CD4-positive, alpha-beta T cell treated with Interleukin-4 for 4 hours (primary cell): ENCODE data around the gene PCDHGC4.

Experiments used
- DNase-seq: peaks from one replicate; pipeline ENCODE4 v3.0.0-alpha.2; 2020

Gene PCDHGC4

GRCh38 chr5:141490771-141491170 is 5.9 kb downstream of the PCDHGC4 start:
- no peak for DNase-seq

- DNase-seq: no peak
These were observed 6.7 kb downstream of the PCDHGC4 start for GRCh38 chr5:141491323-141492167.

- DNase-seq: no peak
These were observed 7.5 kb downstream of the PCDHGC4 start for GRCh38 chr5:141492168-141492885.

GRCh38 chr5:141493500-141494422 is 8.9 kb downstream of the PCDHGC4 start:
- DNase-seq: no peak

GRCh38 chr5:141494761-141495452 is 10.1 kb downstream of the PCDHGC4 start:
- no peak for DNase-seq

- no peak for DNase-seq
These were observed 10.6 kb downstream of the PCDHGC4 start for GRCh38 chr5:141495453-141495811.

GRCh38 chr5:141496038-141496437 is 11.2 kb downstream of the PCDHGC4 start:
- DNase-seq: no peak

GRCh38 chr5:141501761-141502160 is 16.9 kb downstream of the PCDHGC4 start:
- no peak for DNase-seq

GRCh38 chr5:141503681-141504080 is 18.9 kb downstream of the PCDHGC4 start:
- no peak for DNase-seq

- DNase-seq: no peak
These were observed 19.4 kb downstream of the PCDHGC4 start for GRCh38 chr5:141504216-141504615.

- no peak for DNase-seq
These were observed 21.7 kb downstream of the PCDHGC4 start for GRCh38 chr5:141506381-141507155.

- DNase-seq: no peak
These were observed 22.7 kb downstream of the PCDHGC4 start for GRCh38 chr5:141507387-141508091.

- no peak for DNase-seq
These were observed 23.6 kb downstream of the PCDHGC4 start for GRCh38 chr5:141508440-141508797.

- no peak for DNase-seq
These were observed 24.2 kb downstream of the PCDHGC4 start for GRCh38 chr5:141508798-141509611.

GRCh38 chr5:141510160-141510559 is 25.3 kb downstream of the PCDHGC4 start:
- DNase-seq: no peak

- no peak for DNase-seq
These were observed 26.2 kb downstream of the PCDHGC4 start for GRCh38 chr5:141510850-141511601.

- no peak for DNase-seq
These were observed 27.0 kb downstream of the PCDHGC4 start for GRCh38 chr5:141511771-141512325.

- DNase-seq: peak; percentile 78
These were observed 27.6 kb downstream of the PCDHGC4 start for GRCh38 chr5:141512390-141512910.
